ENCODE data around the gene TGFBR3. TPM values are rescaled to one million over a fixed set of nuclear protein-coding genes. Genes with fewer than 3 reads are reported as not detected.

TGFBR3 gene
- total and polyA plus RNA-seq, 4 donors, result 3.6 to 81.5 (median 33.4) TPM

DNA sequence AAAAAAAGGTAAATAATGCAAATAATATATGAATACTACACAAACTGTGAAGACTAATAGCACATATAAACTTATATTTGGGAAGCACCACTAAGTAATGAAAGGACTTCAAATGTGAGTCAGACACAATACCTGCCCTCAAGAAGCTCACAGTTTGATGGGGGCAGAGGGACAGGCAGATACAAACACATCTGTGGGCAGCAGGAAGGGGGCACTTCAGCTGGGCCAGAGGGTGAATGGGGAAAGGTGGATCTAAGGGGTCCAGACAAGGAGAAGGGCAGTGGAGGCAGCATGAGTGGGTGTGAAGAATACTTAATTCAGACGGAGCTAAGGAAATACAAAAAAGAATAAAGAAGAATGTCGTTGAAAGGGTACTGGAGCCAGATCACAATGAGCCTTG lies 114.2 kb downstream of the TGFBR3 start:
- no peak overlapping the region for H3K27ac ChIP-seq (ENCODE audit: low read depth in 1 of 2, low read length in 2 of 2)
- peaks cover 0 to 6% of the 10 kb centered on the region in 2 donors for H3K4me1 ChIP-seq (ENCODE audit: control insufficient read depth in 1 of 2, insufficient read depth in 2 of 2, low read length in 2 of 2)
- intact Hi-C loops (cut with DNase I), result no loop called here
- H3K36me3 ChIP-seq (ENCODE audit: control insufficient read depth in 1 of 2, insufficient read depth in 2 of 2, low read length in 1 of 2), result no peaks in the 10 kb centered on the region
- no peaks in the 10 kb centered on the region for H3K9me3 ChIP-seq (ENCODE audit: control insufficient read depth, low read length)
- WGBS, 2 donors, result 91 to 92% methylated on average over 2 of the region's 2 CpGs
- H3K4me3 ChIP-seq (ENCODE audit: low read length in 2 of 2), result no peak overlapping the region
- ATAC-seq (ENCODE audit: low FRiP score) (no peak), DNase-seq (no peak)
- H3K27me3 ChIP-seq (ENCODE audit: control insufficient read depth in 1 of 2, insufficient read depth in 2 of 2, low read length in 1 of 2), result no peaks in the 10 kb centered on the region

DNA sequence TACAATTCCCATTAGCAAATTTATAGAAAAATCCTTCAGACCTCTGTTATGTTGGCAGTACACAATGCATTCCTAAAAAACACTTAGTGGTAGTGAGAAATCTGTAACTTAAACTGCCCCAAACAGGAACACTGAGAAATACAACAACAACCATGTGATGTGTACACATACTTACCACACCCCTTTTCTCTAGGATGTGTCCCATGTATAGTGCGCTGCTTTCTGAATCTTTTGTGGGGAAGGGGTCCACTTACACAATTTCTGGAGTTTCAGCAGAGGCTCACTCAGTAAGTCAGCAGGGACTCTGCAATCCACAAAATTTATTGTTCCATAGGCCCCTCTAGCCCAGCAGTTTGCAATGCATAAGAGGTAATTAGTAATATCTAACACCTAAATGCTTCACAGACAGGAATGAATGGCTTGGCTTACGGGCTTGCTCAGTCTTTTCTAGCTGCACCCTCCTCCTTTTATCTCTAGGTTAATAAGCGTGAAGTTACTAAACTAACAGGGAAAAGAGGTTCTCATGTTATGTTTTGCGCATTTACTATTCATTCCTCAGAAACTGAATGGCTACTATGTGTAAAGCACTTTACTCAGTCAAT lies 115.2 kb downstream of the TGFBR3 start:
- no peak overlapping the region for H3K4me3 ChIP-seq (ENCODE audit: low read length in 2 of 2)
- intact Hi-C loops (cut with DNase I), result no loop called here
- H3K27me3 ChIP-seq (ENCODE audit: control insufficient read depth in 1 of 2, insufficient read depth in 2 of 2, low read length in 1 of 2), result no peaks in the 10 kb centered on the region
- no peaks in the 10 kb centered on the region for H3K9me3 ChIP-seq (ENCODE audit: control insufficient read depth, low read length)
- H3K4me1 ChIP-seq (ENCODE audit: control insufficient read depth in 1 of 2, insufficient read depth in 2 of 2, low read length in 2 of 2), result peaks cover 0 to 6% of the 10 kb centered on the region in 2 donors
- WGBS, 2 donors, result 98% methylated on average over 4 of the region's 4 CpGs
- DNase-seq (no peak), ATAC-seq (ENCODE audit: low FRiP score) (no peak)
- no peak overlapping the region for H3K27ac ChIP-seq (ENCODE audit: low read depth in 1 of 2, low read length in 2 of 2)
- no peaks in the 10 kb centered on the region for H3K36me3 ChIP-seq (ENCODE audit: control insufficient read depth in 1 of 2, insufficient read depth in 2 of 2, low read length in 1 of 2)

GRCh38 chr1:91769742-91770141 lies 116.2 kb downstream of the TGFBR3 start:
- DNase-seq, result no peak
- H3K27ac ChIP-seq (ENCODE audit: low read depth in 1 of 2, low read length in 2 of 2), result no peak overlapping the region
- ATAC-seq (ENCODE audit: low FRiP score), result peak; percentile 36
- H3K4me3 ChIP-seq (ENCODE audit: low read length in 2 of 2), result no peak overlapping the region
- intact Hi-C loops (cut with DNase I), result no loop called here
- WGBS, 2 donors, result 65 to 70% methylated on average over 5 of the region's 5 CpGs
- H3K36me3 ChIP-seq (ENCODE audit: control insufficient read depth in 1 of 2, insufficient read depth in 2 of 2, low read length in 1 of 2), result no peaks in the 10 kb centered on the region
- H3K27me3 ChIP-seq (ENCODE audit: control insufficient read depth in 1 of 2, insufficient read depth in 2 of 2, low read length in 1 of 2), result no peaks in the 10 kb centered on the region
- H3K4me1 ChIP-seq (ENCODE audit: control insufficient read depth in 1 of 2, insufficient read depth in 2 of 2, low read length in 2 of 2), result peaks cover 0 to 6% of the 10 kb centered on the region in 2 donors
- no peaks in the 10 kb centered on the region for H3K9me3 ChIP-seq (ENCODE audit: control insufficient read depth, low read length)

DNA sequence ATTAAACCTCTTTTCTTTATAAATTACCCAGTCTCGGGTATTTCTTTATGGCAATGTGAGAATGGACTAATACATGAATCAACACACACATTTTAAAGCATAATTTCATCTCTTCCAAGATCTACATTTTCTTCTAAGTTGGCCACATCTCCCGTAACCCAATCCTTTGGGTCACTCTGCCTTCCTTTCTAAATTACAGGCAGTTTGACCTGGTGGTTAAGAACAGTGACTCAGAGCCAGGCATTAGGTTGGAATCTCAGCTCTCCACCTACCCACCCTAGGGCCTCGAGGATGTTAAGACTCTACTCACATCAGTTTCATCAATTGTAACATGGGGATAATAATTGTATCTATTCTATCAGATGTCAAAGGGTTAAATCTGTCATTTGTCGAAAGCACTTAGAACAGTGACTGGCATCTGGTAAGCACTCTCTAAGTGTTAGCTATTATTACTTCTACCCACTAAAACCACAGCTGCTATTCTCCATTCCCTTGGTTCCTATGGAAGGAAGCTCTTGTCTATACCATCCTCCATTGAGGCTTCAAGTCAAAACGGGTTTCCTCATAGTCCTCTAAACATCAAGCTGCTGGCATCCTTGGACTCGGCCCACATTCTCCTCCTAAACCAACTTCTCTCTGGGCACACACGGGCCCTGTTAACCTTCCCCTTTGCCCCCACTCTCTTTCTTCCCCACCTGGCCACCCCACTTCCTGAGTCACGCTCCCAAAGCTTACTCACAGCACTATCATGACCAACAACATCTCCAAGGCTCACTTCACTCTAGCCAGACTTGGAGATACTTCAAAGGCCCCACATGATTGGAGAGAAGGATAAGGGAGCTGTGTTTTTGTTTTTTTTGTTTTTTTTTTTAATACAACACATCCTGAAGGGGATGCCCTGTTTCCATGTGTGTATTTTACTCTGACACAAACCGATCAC lies 116.9 kb downstream of the TGFBR3 start:
- no peak overlapping the region for H3K4me3 ChIP-seq (ENCODE audit: low read length in 2 of 2)
- DNase-seq (no peak), ATAC-seq (ENCODE audit: low FRiP score) (no peak)
- no peaks in the 10 kb centered on the region for H3K9me3 ChIP-seq (ENCODE audit: control insufficient read depth, low read length)
- H3K27me3 ChIP-seq (ENCODE audit: control insufficient read depth in 1 of 2, insufficient read depth in 2 of 2, low read length in 1 of 2), result no peaks in the 10 kb centered on the region
- no peak overlapping the region for H3K27ac ChIP-seq (ENCODE audit: low read depth in 1 of 2, low read length in 2 of 2)
- no peaks in the 10 kb centered on the region for H3K36me3 ChIP-seq (ENCODE audit: control insufficient read depth in 1 of 2, insufficient read depth in 2 of 2, low read length in 1 of 2)
- H3K4me1 ChIP-seq (ENCODE audit: control insufficient read depth in 1 of 2, insufficient read depth in 2 of 2, low read length in 2 of 2), result peaks cover 0 to 6% of the 10 kb centered on the region in 2 donors
- intact Hi-C loops (cut with DNase I), result no loop called here
- 78 to 85% methylated on average over 9 of the region's 9 CpGs for WGBS, 2 donors

DNA sequence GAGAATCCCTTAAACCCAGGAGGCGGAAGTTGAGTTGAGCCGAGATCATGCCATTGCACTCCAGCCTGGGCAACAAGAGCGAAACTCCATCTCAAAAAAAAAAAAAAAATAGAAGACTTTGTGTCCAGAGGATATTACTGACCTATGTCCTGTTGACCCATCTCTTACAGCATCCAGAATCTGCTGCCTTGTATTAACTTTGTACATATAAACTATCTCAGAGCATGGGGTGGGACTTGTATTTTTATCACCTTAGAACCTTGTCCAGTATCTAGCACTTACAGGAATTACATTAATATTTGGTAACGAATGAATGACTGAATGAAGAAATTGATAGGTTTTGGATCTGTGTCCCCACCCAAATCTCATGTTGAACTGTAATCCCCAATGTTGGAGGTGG lies 117.8 kb downstream of the TGFBR3 start:
- 97% methylated on average over 4 of the region's 4 CpGs for WGBS, 2 donors
- no peak for DNase-seq

GRCh38 chr1:91766883-91767282 lies 119.1 kb downstream of the TGFBR3 start:
- H3K27me3 ChIP-seq (ENCODE audit: control insufficient read depth in 1 of 2, insufficient read depth in 2 of 2, low read length in 1 of 2), result no peaks in the 10 kb centered on the region
- DNase-seq (no peak), ATAC-seq (ENCODE audit: low FRiP score) (no peak)
- peaks cover 0 to 9% of the 10 kb centered on the region in 2 donors for H3K4me1 ChIP-seq (ENCODE audit: control insufficient read depth in 1 of 2, insufficient read depth in 2 of 2, low read length in 2 of 2)
- H3K9me3 ChIP-seq (ENCODE audit: control insufficient read depth, low read length), result no peaks in the 10 kb centered on the region
- no peaks in the 10 kb centered on the region for H3K36me3 ChIP-seq (ENCODE audit: control insufficient read depth in 1 of 2, insufficient read depth in 2 of 2, low read length in 1 of 2)
- intact Hi-C loops (cut with DNase I), result no loop called here
- H3K4me3 ChIP-seq (ENCODE audit: low read length in 2 of 2), result no peak overlapping the region
- H3K27ac ChIP-seq (ENCODE audit: low read depth in 1 of 2, low read length in 2 of 2), result no peak overlapping the region
- 81% methylated on average over 5 of the region's 5 CpGs; no CpG with 5 or more reads in 1 of the 2 donors for WGBS, 2 donors

More for the DNA sequence above, 117.8 kb downstream of the TGFBR3 start:
- Histone ChIP-seq H3K9me3 (ENCODE audit: control insufficient read depth, low read length) (no peaks in the 10 kb centered on the region), H3K4me1 (ENCODE audit: control insufficient read depth in 1 of 2, insufficient read depth in 2 of 2, low read length in 2 of 2) (peaks cover 0 to 6% of the 10 kb centered on the region in 2 donors), H3K4me3 (ENCODE audit: low read length in 2 of 2) (no peak overlapping the region), H3K27ac (ENCODE audit: low read depth in 1 of 2, low read length in 2 of 2) (no peak overlapping the region), H3K27me3 (ENCODE audit: control insufficient read depth in 1 of 2, insufficient read depth in 2 of 2, low read length in 1 of 2) (no peaks in the 10 kb centered on the region), H3K36me3 (ENCODE audit: control insufficient read depth in 1 of 2, insufficient read depth in 2 of 2, low read length in 1 of 2) (no peaks in the 10 kb centered on the region)
- ATAC-seq (ENCODE audit: low FRiP score), result no peak
- intact Hi-C loops (cut with DNase I), result no loop called here

DNA sequence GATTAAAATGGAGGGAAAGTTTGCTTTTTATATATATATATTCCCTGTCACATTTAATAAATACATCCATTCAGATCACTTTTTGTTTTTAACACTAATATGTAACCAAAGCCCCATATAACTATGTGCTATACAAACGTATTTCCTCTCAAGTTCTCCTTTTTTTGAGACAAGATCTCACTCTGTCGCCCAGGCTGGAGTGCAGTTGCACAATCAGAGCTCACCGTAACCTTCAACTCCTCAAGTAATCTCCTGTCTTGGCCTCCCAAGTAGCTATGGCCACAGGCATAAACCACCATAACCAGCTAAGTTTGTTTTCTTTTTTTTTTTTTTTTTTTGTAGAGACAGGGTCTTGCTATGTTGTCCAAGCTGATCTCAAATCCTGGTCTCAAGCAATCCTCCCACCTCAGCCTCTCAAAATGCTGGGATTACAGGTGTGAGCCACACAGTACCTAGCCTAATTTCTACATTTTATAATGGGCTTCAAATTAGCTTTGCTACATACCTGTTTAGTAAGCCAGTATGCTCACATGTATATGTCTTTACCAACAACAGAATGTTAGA lies 120.0 kb downstream of the TGFBR3 start:
- no peaks in the 10 kb centered on the region for H3K9me3 ChIP-seq (ENCODE audit: control insufficient read depth, low read length)
- H3K4me1 ChIP-seq (ENCODE audit: control insufficient read depth in 1 of 2, insufficient read depth in 2 of 2, low read length in 2 of 2), result peaks cover 0 to 10% of the 10 kb centered on the region in 2 donors
- no peaks in the 10 kb centered on the region for H3K36me3 ChIP-seq (ENCODE audit: control insufficient read depth in 1 of 2, insufficient read depth in 2 of 2, low read length in 1 of 2)
- intact Hi-C loops (cut with DNase I), result no loop called here
- no peaks in the 10 kb centered on the region for H3K27me3 ChIP-seq (ENCODE audit: control insufficient read depth in 1 of 2, insufficient read depth in 2 of 2, low read length in 1 of 2)
- no peak overlapping the region for H3K27ac ChIP-seq (ENCODE audit: low read depth in 1 of 2, low read length in 2 of 2)
- ATAC-seq (ENCODE audit: low FRiP score) (no peak), DNase-seq (no peak)
- 93 to 96% methylated on average over 3 of the region's 3 CpGs for WGBS, 2 donors
- no peak overlapping the region for H3K4me3 ChIP-seq (ENCODE audit: low read length in 2 of 2)

DNA sequence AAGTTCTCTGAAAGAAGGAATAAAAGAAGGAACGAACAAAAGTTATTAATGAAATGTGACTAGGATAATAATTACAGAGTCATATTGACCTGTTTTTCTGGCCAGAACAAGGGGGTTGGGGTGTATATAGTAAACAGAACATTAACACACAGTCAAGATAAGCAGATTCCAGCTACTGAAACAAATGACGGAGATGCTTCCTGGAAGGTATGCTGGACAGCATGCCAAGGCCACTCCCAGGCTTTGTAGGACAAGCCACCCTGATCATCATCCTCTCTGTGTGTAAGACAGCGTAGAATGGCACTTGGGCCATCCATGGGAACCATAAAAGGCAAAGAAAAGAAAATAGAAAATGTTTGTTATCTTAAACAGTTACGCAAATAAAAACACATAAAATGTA lies 120.7 kb downstream of the TGFBR3 start:
- Histone ChIP-seq H3K27ac (ENCODE audit: low read depth in 1 of 2, low read length in 2 of 2) (no peak overlapping the region), H3K4me3 (ENCODE audit: low read length in 2 of 2) (no peak overlapping the region), H3K9me3 (ENCODE audit: control insufficient read depth, low read length) (no peaks in the 10 kb centered on the region), H3K27me3 (ENCODE audit: control insufficient read depth in 1 of 2, insufficient read depth in 2 of 2, low read length in 1 of 2) (no peaks in the 10 kb centered on the region), H3K36me3 (ENCODE audit: control insufficient read depth in 1 of 2, insufficient read depth in 2 of 2, low read length in 1 of 2) (no peaks in the 10 kb centered on the region), H3K4me1 (ENCODE audit: control insufficient read depth in 1 of 2, insufficient read depth in 2 of 2, low read length in 2 of 2) (peaks cover 0 to 8% of the 10 kb centered on the region in 2 donors)
- DNase-seq (no peak), ATAC-seq (ENCODE audit: low FRiP score) (no peak)
- intact Hi-C loops (cut with DNase I), result no loop called here
- 98 to 100% methylated on average over 4 of the region's 4 CpGs for WGBS, 2 donors

All from aorta (tissue), 5 donors.